Progenitor cell of endocrine pancreas (in vitro differentiated cells): Measurements from ENCODE around the gene DHX8. TPM values are rescaled to one million over a fixed set of nuclear protein-coding genes. Genes with fewer than 3 reads are reported as not detected.

Experiments used
- DNase-seq: peaks from one replicate; pipeline ENCODE4 v3.0.0; 2021; ENCODE audit warnings: low spot score; ENCODE audit not compliant: unreplicated experiment
- H3K27ac Mint-ChIP-seq: 2 replicates; pipeline ENCODE4 v1.8.0; 2021; ENCODE audit warnings: mild to moderate bottlenecking, moderate library complexity, mixed read lengths
- H3K27me3 Mint-ChIP-seq: 2 replicates; pipeline ENCODE4 v1.8.0; 2021; ENCODE audit warnings: mixed read lengths
- H3K36me3 Mint-ChIP-seq: 2 replicates; pipeline ENCODE4 v1.8.0; 2022; ENCODE audit warnings: mixed read lengths; ENCODE audit not compliant: insufficient read depth
- H3K4me1 Mint-ChIP-seq: 2 replicates; pipeline ENCODE4 v1.8.0; 2021; ENCODE audit warnings: low read depth, mixed read lengths
- H3K4me3 Mint-ChIP-seq: 2 replicates; pipeline ENCODE4 v1.8.0; 2021; ENCODE audit warnings: low read depth, mild to moderate bottlenecking, moderate library complexity, mixed read lengths
- H3K9me3 Mint-ChIP-seq: 2 replicates; pipeline ENCODE4 v1.8.0; 2021; ENCODE audit warnings: low read depth, mixed read lengths
- total RNA-seq: library from RNA; stranded (reverse); gene quantifications from 2 replicates; pipeline ENCODE4 v1.2.1, GENCODE V29; 2021
- TF ChIP-seq, protein P1 (sequence below): fragments of 200-600 bp; sonication (generic); IDR thresholded peaks from one replicate; pipeline ENCODE4 v1.5.0; 2021; ENCODE audit warnings: antibody characterized with exemption, mild to moderate bottlenecking; ENCODE audit not compliant: unreplicated experiment

DHX8 gene
- total RNA-seq, 1 donor from 2014 or later = 55.2 TPM

DNA sequence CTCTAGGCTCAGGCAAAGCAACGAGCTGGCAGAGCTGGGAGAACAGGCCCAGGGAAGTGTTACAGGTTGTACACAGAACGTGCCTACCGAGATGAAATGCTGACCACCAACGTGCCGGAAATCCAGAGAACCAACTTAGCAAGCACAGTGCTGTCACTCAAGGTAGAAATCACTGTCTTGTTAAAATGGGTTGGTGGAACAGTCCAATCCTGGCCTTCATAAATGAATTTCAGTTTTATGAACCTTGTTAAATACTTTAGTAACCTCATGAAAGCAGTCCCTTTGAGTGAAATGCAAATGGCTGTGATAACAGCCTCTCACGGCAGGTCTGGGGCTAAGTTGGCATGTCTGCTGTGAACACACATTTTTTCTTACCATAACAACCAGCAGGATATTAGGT, 33.4 kb downstream of the DHX8 start:
- H3K4me3 Mint-ChIP-seq = no peak overlapping the region
- no peaks in the 10 kb centered on the region for H3K9me3 Mint-ChIP-seq
- no peak for DNase-seq
- peaks cover 5% of the 10 kb centered on the region for H3K4me1 Mint-ChIP-seq
- H3K27me3 Mint-ChIP-seq = no peaks in the 10 kb centered on the region
- peaks cover 29% of the 10 kb centered on the region for H3K36me3 Mint-ChIP-seq
- H3K27ac Mint-ChIP-seq = peak overlapping the region; percentile 21
- TF ChIP-seq, protein P1, sequence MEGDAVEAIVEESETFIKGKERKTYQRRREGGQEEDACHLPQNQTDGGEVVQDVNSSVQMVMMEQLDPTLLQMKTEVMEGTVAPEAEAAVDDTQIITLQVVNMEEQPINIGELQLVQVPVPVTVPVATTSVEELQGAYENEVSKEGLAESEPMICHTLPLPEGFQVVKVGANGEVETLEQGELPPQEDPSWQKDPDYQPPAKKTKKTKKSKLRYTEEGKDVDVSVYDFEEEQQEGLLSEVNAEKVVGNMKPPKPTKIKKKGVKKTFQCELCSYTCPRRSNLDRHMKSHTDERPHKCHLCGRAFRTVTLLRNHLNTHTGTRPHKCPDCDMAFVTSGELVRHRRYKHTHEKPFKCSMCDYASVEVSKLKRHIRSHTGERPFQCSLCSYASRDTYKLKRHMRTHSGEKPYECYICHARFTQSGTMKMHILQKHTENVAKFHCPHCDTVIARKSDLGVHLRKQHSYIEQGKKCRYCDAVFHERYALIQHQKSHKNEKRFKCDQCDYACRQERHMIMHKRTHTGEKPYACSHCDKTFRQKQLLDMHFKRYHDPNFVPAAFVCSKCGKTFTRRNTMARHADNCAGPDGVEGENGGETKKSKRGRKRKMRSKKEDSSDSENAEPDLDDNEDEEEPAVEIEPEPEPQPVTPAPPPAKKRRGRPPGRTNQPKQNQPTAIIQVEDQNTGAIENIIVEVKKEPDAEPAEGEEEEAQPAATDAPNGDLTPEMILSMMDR = no peak

DNA sequence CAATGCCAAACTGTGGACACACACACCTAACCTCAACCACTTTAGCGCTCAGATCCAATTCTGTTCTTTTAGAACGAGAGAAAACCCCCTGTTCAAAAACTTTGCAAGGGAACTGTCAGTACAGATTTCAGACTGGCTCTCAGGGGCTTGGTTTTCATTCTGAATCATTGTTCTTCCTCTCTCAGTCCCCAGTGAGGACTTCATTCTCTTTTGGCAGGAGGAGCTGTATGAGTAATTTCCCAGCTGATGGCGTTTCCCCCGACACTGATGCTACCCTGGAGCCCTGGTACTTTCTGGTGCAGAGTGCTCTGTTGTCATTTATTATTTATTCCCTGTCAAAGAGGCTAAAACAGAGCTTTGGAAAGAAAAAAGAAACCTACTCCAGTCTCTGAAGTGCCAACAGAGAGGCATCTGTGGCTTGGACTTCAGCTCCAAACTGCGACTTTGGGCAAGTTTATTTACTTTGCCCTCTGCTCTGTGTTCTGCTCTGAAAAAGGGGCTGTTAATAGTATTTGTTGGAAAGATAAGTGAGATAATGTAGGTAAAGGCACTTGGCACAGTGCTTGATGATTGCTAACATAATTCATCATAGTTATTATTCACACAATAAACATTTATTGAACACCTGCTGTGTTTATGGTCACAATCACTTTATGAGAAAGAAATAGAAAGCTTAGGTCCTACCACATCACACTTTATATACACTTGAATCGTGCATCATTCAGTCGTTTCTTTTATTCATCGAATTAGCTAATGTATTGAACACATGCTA, 34.0 kb downstream of the DHX8 start:
- peaks cover 25% of the 10 kb centered on the region for H3K36me3 Mint-ChIP-seq
- peaks cover 5% of the 10 kb centered on the region for H3K4me1 Mint-ChIP-seq
- TF ChIP-seq, protein P1 = no peak
- peak overlapping the region; percentile 56 for H3K27ac Mint-ChIP-seq
- H3K4me3 Mint-ChIP-seq = no peak overlapping the region
- no peaks in the 10 kb centered on the region for H3K9me3 Mint-ChIP-seq
- no peak for DNase-seq
- H3K27me3 Mint-ChIP-seq = no peaks in the 10 kb centered on the region

DNA sequence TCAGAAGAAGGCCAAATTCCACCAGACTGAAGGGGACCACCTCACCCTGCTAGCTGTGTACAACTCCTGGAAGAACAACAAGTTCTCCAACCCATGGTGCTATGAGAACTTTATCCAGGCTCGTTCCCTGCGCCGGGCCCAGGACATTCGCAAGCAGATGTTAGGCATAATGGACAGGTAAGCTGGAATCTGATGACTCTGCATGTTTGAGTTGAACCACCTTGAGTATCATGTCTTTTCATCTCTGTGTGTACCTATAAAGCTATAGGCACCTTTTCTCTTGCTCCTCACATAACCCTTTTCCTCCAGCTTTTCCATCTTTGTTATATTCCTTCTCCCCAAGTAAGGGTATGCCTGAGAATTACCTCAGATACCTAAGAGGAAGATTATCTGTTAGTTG, 37.6 kb downstream of the DHX8 start:
- no peak for DNase-seq
- H3K36me3 Mint-ChIP-seq = peaks cover 37% of the 10 kb centered on the region
- H3K4me1 Mint-ChIP-seq = peaks cover 20% of the 10 kb centered on the region
- no peak overlapping the region for H3K27ac Mint-ChIP-seq
- H3K27me3 Mint-ChIP-seq = no peaks in the 10 kb centered on the region
- TF ChIP-seq, protein P1 = no peak
- no peak overlapping the region for H3K4me3 Mint-ChIP-seq
- no peaks in the 10 kb centered on the region for H3K9me3 Mint-ChIP-seq

DNA sequence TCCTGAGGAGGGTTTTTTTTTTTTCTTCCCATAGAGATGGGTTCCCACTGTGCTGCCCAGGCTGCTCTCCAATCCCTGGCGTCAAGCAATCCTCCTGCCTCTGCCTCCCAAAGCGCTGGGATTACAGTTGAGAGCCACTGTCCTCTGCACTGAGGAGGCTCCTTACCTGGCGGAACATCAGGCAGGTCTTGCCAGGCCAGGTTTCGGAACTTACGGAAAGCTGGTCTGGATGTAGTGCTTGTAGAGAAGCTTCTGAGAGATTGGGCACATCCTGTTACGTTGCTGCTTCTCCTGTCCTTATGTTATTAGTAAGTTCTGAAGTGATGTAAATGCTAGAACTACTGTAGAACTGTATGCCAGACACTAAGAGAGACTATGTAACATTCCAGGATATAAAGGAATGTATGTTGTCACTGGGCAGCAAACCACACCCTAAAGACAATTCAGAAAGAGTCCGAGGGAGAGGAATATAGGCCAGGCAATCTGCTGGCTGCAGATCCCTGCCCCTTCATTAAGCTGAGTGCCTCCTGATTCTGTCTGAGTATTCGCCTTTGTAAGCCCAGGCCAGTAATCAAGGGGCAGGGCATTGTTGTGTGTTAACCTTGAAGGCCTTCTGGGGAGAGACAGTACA, 41.3 kb downstream of the DHX8 start:
- H3K9me3 Mint-ChIP-seq = no peaks in the 10 kb centered on the region
- H3K27me3 Mint-ChIP-seq = no peaks in the 10 kb centered on the region
- H3K36me3 Mint-ChIP-seq = peaks cover 24% of the 10 kb centered on the region
- no peak for DNase-seq
- H3K27ac Mint-ChIP-seq = peak overlapping the region; percentile 90
- TF ChIP-seq, protein P1 = no peak
- H3K4me1 Mint-ChIP-seq = peaks cover 28% of the 10 kb centered on the region
- H3K4me3 Mint-ChIP-seq = no peak overlapping the region

DNA sequence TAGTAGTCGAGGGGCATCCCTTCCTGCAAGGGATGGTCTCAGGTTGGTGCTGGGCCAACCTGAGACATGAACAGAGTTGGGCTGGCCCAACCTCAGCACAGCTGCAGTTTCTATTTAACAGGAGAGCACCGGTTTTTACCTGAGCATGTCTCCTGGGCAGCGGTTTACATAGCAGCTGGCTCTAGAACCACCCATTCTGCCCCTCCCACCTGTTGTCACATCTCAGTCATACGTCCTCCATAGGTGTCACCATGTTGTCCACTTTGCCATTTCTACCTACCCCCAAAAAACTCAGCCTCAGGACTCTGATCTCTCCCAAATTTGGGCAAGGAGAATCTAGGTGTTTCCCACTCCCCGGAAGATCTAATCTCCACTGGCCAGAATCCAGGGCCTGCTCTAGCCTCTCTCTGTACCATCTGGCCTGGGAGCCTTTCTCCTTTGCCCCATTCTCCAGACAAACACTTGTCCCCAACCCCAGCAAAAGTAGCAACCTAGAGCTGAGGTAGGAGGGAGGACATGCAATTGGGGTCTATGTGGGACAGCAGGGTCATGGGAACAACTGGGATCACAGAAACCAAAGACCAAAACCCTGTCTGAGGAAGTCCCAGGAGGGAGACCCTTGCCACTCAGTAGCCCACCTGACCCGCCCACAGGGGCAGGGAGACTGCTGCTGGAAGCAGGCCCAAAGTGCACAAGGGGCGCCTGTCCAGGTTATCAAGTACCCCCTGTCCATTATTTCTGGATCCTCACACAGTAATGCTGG, 43.3 kb downstream of the DHX8 start:
- Mint-ChIP-seq H3K27me3 (no peaks in the 10 kb centered on the region), H3K27ac (peak overlapping the region; percentile 65), H3K36me3 (peaks cover 13% of the 10 kb centered on the region), H3K9me3 (no peaks in the 10 kb centered on the region), H3K4me1 (peaks cover 44% of the 10 kb centered on the region), H3K4me3 (no peak overlapping the region)
- DNase-seq = no peak
- TF ChIP-seq, protein P1 = no peak
